Measurements from ENCODE around the gene L3MBTL3.

DNA sequence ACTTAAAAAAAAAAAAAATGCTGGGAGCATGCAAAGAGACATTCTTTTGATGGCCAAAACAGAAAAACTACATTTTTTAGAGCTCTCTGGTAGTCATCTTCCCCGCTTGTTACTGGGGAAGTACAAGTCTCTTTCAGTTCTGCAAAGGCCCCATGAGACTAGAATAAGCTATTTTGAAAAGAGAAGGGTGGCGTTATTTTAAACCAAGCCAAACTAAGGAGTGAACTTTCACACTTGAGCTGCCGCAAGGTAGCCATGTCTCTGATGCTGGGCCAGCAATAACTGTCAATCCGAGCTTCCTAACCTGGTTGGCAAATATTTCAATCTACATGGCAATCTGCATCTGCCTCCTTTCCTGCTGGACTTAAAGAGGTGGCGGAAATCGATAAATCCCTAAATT is 96.7 kb downstream of the L3MBTL3 start:
- TF ChIP-seq CTCF (conservative IDR thresholded peaks at IDR 0.05; ENCODE audit: low read depth in 2 of 2) (no peak), EZH2phosphoT487 (IDR thresholded peaks at IDR 0.05; ENCODE audit: unreplicated experiment) (no peak), ZNF114 (CRISPR knock-in tag; IDR thresholded peaks at IDR 0.05) (no peak), ETS1 (IDR thresholded peaks at IDR 0.05) (no peak)
- TF ChIP-seq, protein P1, sequence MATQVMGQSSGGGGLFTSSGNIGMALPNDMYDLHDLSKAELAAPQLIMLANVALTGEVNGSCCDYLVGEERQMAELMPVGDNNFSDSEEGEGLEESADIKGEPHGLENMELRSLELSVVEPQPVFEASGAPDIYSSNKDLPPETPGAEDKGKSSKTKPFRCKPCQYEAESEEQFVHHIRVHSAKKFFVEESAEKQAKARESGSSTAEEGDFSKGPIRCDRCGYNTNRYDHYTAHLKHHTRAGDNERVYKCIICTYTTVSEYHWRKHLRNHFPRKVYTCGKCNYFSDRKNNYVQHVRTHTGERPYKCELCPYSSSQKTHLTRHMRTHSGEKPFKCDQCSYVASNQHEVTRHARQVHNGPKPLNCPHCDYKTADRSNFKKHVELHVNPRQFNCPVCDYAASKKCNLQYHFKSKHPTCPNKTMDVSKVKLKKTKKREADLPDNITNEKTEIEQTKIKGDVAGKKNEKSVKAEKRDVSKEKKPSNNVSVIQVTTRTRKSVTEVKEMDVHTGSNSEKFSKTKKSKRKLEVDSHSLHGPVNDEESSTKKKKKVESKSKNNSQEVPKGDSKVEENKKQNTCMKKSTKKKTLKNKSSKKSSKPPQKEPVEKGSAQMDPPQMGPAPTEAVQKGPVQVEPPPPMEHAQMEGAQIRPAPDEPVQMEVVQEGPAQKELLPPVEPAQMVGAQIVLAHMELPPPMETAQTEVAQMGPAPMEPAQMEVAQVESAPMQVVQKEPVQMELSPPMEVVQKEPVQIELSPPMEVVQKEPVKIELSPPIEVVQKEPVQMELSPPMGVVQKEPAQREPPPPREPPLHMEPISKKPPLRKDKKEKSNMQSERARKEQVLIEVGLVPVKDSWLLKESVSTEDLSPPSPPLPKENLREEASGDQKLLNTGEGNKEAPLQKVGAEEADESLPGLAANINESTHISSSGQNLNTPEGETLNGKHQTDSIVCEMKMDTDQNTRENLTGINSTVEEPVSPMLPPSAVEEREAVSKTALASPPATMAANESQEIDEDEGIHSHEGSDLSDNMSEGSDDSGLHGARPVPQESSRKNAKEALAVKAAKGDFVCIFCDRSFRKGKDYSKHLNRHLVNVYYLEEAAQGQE (IDR thresholded peaks at IDR 0.05; ENCODE audit: unreplicated experiment) = no peak

All from GM23338 (cell line).